Measurements from ENCODE around the gene VSX2. TPM values are rescaled to one million over a fixed set of nuclear protein-coding genes. Genes with fewer than 3 reads are reported as not detected.

Gene VSX2
- total RNA-seq: not detected in 2 replicates

DNA sequence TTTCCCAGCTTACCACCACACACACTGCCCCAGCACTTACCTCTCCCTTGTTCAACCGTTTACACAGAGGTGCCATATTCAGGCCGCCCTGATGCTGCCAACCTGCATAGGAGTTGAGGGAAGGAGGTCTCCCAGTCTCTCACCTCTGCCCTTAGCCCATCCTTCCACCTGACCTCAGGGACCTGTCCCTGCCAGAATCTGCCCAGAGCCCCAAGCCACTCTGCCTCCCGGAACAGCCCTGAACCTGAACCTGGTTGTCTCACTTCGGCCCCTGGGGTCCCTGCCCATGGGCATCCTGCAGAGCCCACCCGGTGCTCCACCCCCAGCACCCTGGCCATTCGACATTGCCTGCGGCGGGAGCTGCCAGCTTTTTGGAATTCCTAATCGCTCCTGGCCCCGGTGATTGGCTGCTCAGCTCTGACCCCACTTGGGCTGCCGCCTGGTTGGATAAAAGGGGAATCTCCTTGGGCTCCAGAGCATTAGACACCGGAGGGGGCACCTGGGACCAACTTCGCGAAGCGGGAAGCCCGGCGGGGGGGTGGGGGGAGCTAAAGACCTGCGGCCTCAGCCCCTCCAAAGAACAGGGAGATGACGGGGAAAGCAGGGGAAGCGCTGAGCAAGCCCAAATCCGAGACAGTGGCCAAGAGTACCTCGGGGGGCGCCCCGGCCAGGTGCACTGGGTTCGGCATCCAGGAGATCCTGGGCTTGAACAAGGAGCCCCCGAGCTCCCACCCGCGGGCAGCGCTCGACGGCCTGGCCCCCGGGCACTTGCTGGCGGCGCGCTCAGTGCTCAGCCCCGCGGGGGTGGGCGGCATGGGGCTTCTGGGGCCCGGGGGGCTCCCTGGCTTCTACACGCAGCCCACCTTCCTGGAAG, at the start of gene VSX2:
VSX2 (plus strand) TSS at position 476 of the 874 bp plus-strand sequence; CDS start at position 589, 113 bp downstream.

DNA sequence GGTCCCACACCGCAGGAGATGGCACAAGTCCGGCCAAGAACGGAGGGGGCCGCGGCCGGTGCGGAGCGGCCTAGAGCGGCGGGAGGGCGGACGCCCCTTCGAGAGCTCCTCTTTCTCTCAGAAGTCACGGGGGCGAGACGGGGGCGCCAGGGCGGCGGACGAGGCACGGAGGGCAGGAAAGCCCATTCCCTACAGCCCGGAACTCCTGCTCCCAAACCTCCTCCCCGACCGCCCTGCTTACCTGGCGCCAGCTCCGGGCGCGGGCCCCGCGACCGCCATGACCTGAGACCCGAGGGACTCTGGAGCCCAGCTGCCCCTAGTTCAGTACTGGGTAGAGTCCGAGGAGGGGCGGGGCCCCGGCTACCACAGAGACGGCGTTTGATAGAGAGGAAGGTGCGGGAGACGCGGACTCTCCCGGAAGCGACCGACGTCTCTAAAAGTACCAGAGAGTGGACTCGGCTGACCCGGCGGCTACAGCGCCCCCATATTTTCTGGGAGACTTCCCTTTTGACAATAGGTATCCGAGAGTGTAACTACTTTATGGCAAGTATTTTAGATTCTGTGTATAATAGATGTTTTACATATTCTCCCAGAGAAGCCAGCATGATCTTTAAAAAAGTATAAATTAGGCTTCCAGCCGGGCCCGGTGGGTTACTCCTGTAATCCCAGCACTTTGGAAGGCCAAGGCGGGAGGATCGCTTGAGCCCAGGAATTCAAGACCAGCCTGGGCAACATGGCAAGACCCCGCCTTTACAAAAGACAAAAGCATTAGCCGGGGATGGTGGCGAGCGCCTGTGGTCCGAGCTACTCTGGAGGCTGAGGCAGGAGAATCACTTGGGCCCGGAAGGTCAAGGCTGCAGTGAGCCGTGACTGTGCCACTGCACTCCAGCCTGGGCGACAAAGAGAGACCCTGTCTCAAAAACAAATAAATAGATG, 63.7 kb downstream of the VSX2 start, which contains the start of gene ABCD4:
ABCD4 (minus strand) TSS at position 301 of the 936 bp plus-strand sequence; CDS start at position 279, 22 bp downstream.

Other genes with a start within 250 kb of the VSX2 start
- 13.3 and 13.8 TPM in 2 replicates for gene ENTPD5, start 220.2 kb upstream of the VSX2 start, total RNA-seq
- gene BBOF1, start 220.1 kb upstream of the VSX2 start, total RNA-seq: 0.47 and 1.9 TPM in 2 replicates
- gene ALDH6A1, start 155.0 kb upstream of the VSX2 start, total RNA-seq: 9.4 and 11.9 TPM in 2 replicates
- gene LIN52, start 154.5 kb upstream of the VSX2 start, total RNA-seq: 4.0 and 4.8 TPM in 2 replicates
- gene ABCD4, start 63.5 kb downstream of the VSX2 start, total RNA-seq: 16.8 and 24.2 TPM in 2 replicates
- not detected in 2 replicates for gene VRTN, start 109.0 kb downstream of the VSX2 start, total RNA-seq
- not detected in 2 replicates for gene SYNDIG1L, start 186.8 kb downstream of the VSX2 start, total RNA-seq

All from hair follicular keratinocyte (primary cell).